ENCODE results near the gene RBFA. TPM values are rescaled to one million over a fixed set of nuclear protein-coding genes. Genes with fewer than 3 reads are reported as not detected.

Gene RBFA
- 44.6 TPM for total RNA-seq

GRCh38 chr18:80034068-80034851 lies at the start of gene RBFA:
TSS of gene RBFA (plus strand) at chr18:80034434. CDS start at chr18:80034496, 62 bp downstream.

GRCh38 chr18:79988451-79989194 lies 45.6 kb upstream of the RBFA start, which contains the start of gene TXNL4A:
TSS of gene TXNL4A (minus strand) at chr18:79988563. CDS start at chr18:79988392, 171 bp downstream.

Other genes with a start within 250 kb of the RBFA start
- 1.4 TPM for gene KCNG2, start 236.5 kb upstream of the RBFA start, total RNA-seq
- 34.2 TPM for gene SLC66A2, start 82.8 kb upstream of the RBFA start, total RNA-seq
- 13.0 TPM for gene HSBP1L1, start 69.8 kb upstream of the RBFA start, total RNA-seq
- gene TXNL4A, start 45.9 kb upstream of the RBFA start, total RNA-seq = 38.7 TPM
- gene ADNP2, start 74.8 kb downstream of the RBFA start, total RNA-seq = 21.0 TPM
- 18.3 TPM for gene PARD6G, start 213.1 kb downstream of the RBFA start, total RNA-seq